ENCODE measurements around the gene ACTL8. TPM values are rescaled to one million over a fixed set of nuclear protein-coding genes. Genes with fewer than 3 reads are reported as not detected.

Gene ACTL8
- total RNA-seq, 3 donors from 2014 or later = 0.35 to 1.0 TPM; not detected in 1

- no peak for TF ChIP-seq CTCF (IDR thresholded peaks at IDR 0.05)
- no peak for ATAC-seq
- intact Hi-C loops (cut with DNase I, micrococcal nuclease) = no loop called here
- Histone ChIP-seq H3K4me3 (no peak overlapping the region), H3K9me3 (peaks cover 14% of the 10 kb centered on the region), H3K4me1 (ENCODE audit: low read depth) (no peaks in the 10 kb centered on the region), H3K36me3 (ENCODE audit: low read depth) (no peaks in the 10 kb centered on the region)
- DNase-seq = no peak
These were observed 4.8 kb upstream of the ACTL8 start for GRCh38 chr1:17750333-17750732.

GRCh38 chr1:17752356-17752755, 2.8 kb upstream of the ACTL8 start:
- intact Hi-C loops (cut with DNase I, micrococcal nuclease) = no loop called here
- Histone ChIP-seq H3K36me3 (ENCODE audit: low read depth) (no peaks in the 10 kb centered on the region), H3K4me1 (ENCODE audit: low read depth) (no peaks in the 10 kb centered on the region), H3K9me3 (peaks cover 19% of the 10 kb centered on the region), H3K4me3 (no peak overlapping the region)
- no peak for DNase-seq
- no peak for ATAC-seq
- TF ChIP-seq CTCF (IDR thresholded peaks at IDR 0.05) = no peak

- no peak for TF ChIP-seq CTCF (IDR thresholded peaks at IDR 0.05)
These were observed 2.3 kb downstream of the ACTL8 start for GRCh38 chr1:17757426-17757825.

GRCh38 chr1:17759114-17759513, 4.0 kb downstream of the ACTL8 start:
- no peak overlapping the region for H3K4me3 ChIP-seq
- TF ChIP-seq CTCF (IDR thresholded peaks at IDR 0.05) = no peak
- intact Hi-C loops (cut with DNase I, micrococcal nuclease) = no loop called here
- DNase-seq (peak in 2 of 3 donors; percentile 14 to 40), ATAC-seq (peak; percentile 56)
- H3K36me3 ChIP-seq (ENCODE audit: low read depth) = no peaks in the 10 kb centered on the region
- H3K4me1 ChIP-seq (ENCODE audit: low read depth) = no peaks in the 10 kb centered on the region
- H3K9me3 ChIP-seq = peaks cover 39% of the 10 kb centered on the region

More at GRCh38 chr1:17757426-17757825, 2.3 kb downstream of the ACTL8 start:
- intact Hi-C loops (cut with DNase I, micrococcal nuclease) = no loop called here
- Histone ChIP-seq H3K4me3 (no peak overlapping the region), H3K9me3 (peaks cover 41% of the 10 kb centered on the region), H3K36me3 (ENCODE audit: low read depth) (no peaks in the 10 kb centered on the region), H3K4me1 (ENCODE audit: low read depth) (no peaks in the 10 kb centered on the region)
- ATAC-seq = no peak
- DNase-seq = no peak

GRCh38 chr1:17762313-17762712, 7.2 kb downstream of the ACTL8 start:
- intact Hi-C loops (cut with DNase I, micrococcal nuclease) = no loop called here
- Histone ChIP-seq H3K4me1 (ENCODE audit: low read depth) (no peaks in the 10 kb centered on the region), H3K9me3 (peaks cover 22% of the 10 kb centered on the region), H3K4me3 (no peak overlapping the region), H3K36me3 (ENCODE audit: low read depth) (no peaks in the 10 kb centered on the region)
- no peak for DNase-seq
- no peak for TF ChIP-seq CTCF (IDR thresholded peaks at IDR 0.05)
- ATAC-seq = no peak

- H3K4me1 ChIP-seq (ENCODE audit: low read depth) = no peaks in the 10 kb centered on the region
- DNase-seq (no peak), ATAC-seq (no peak)
- TF ChIP-seq CTCF (IDR thresholded peaks at IDR 0.05) = no peak
- intact Hi-C loops (cut with DNase I, micrococcal nuclease) = no loop called here
- no peaks in the 10 kb centered on the region for H3K36me3 ChIP-seq (ENCODE audit: low read depth)
- no peak overlapping the region for H3K4me3 ChIP-seq
- peaks cover 16% of the 10 kb centered on the region for H3K9me3 ChIP-seq
These were observed 8.3 kb downstream of the ACTL8 start for GRCh38 chr1:17763417-17763816.

Measured in mucosa of descending colon (tissue), 3 donors.